GM12891 (cell line): Measurements from ENCODE around the gene SEPTIN12.

Experiments
- PAX5 ChIP-seq: IDR thresholded peaks from 2 replicates; pipeline ENCODE4 v1.6.1; 2011; ENCODE audit warnings: low read length, moderate library complexity, mild to moderate bottlenecking; ENCODE audit not compliant: insufficient read depth, severe bottlenecking
- POLR2A ChIP-seq: IDR thresholded peaks from 2 replicates; pipeline ENCODE4 v1.6.1; 2011; ENCODE audit warnings: low read depth, low read length, control low read depth
- POLR2AphosphoS5 ChIP-seq: IDR thresholded peaks from 2 replicates; pipeline ENCODE4 v1.6.1; 2011; ENCODE audit warnings: low read depth, low read length, control low read depth
- POU2F2 ChIP-seq: IDR thresholded peaks from 2 replicates; pipeline ENCODE4 v1.6.1; 2011; ENCODE audit warnings: low read depth, mild to moderate bottlenecking, control low read depth, low read length, moderate library complexity
- SPI1 ChIP-seq: IDR thresholded peaks from 2 replicates; pipeline ENCODE4 v1.6.1; 2011; ENCODE audit warnings: low read depth, low read length, control low read depth
- TAF1 ChIP-seq: IDR thresholded peaks from 2 replicates; pipeline ENCODE4 v1.6.1; 2011; ENCODE audit warnings: low read depth, low read length, control low read depth

GRCh38 chr16:4790871-4791270 lies 2.7 kb upstream of the SEPTIN12 start:
- TF ChIP-seq TAF1, result no peak
- TF ChIP-seq POLR2AphosphoS5, result no peak
- TF ChIP-seq POLR2A, result no peak
- no peak for TF ChIP-seq SPI1
- no peak for TF ChIP-seq PAX5
- TF ChIP-seq POU2F2, result no peak
